Transverse colon (tissue), 4 donors: Measurements from ENCODE around the gene DCST2. TPM values are rescaled to one million over a fixed set of nuclear protein-coding genes. Genes with fewer than 3 reads are reported as not detected.

Experiments used
- DNase-seq: peaks from one replicate; pipeline ENCODE4 v3.0.0-alpha.2; 2019
- H3K27ac ChIP-seq, 4 donors: fragments of 200-600 bp; sonication (generic); 2 replicates each; pipeline ENCODE4 v1.5.1; 2016 to 2018; ENCODE audit warnings: inconsistent platforms in 4 of 4
- H3K27me3 ChIP-seq: fragments of 200-600 bp; sonication (generic); 2 replicates; pipeline ENCODE4 v1.5.1; 2017; ENCODE audit warnings: inconsistent platforms
- H3K36me3 ChIP-seq, 4 donors: fragments of 200-600 bp; sonication (generic); 2 replicates each; pipeline ENCODE4 v1.5.1; 2017 to 2019; ENCODE audit warnings: inconsistent platforms in 4 of 4
- H3K4me1 ChIP-seq, 4 donors: fragments of 200-600 bp; sonication (generic); 2 replicates each; pipeline ENCODE4 v1.5.1; 2017 to 2020; ENCODE audit warnings: inconsistent platforms in 4 of 4
- H3K4me3 ChIP-seq, 4 donors: fragments of 200-600 bp; sonication (generic); 1 replicate in 1 of 4; 2 replicates in 3 of 4; pipeline versions ENCODE4 v1.5.1 to v1.6.1; 2017 to 2019; ENCODE audit warnings: inconsistent platforms in 4 of 4
- H3K9me3 ChIP-seq, 2 donors: fragments of 200-600 bp; sonication (generic); 2 replicates each; pipeline ENCODE4 v1.5.1; 2017 to 2019; ENCODE audit warnings: inconsistent platforms in 2 of 2
- CTCF ChIP-seq, 5 experiments: fragments of 200-600 bp in 3 of 5; fragments of 450-650 bp in 2 of 5; sonication (generic) in 3 of 5; IDR thresholded peaks; 1 replicate in 2 of 5; 2 replicates in 3 of 5; pipeline ENCODE4 v1.5.1; 2016 to 2017; ENCODE audit warnings: antibody characterized with exemption in 5 of 5, inconsistent platforms in 3 of 5, mild to moderate bottlenecking in 2 of 5, moderate library complexity in 1 of 5
- EP300 ChIP-seq: sonication (generic); formaldehyde crosslinking; IDR thresholded peaks from one replicate; pipeline ENCODE4 v1.6.1; 2017; ENCODE audit warnings: antibody characterized with exemption, low read depth
- POLR2A ChIP-seq: fragments of 450-650 bp; IDR thresholded peaks from one replicate; pipeline ENCODE4 v1.6.1; 2016; ENCODE audit warnings: antibody characterized with exemption, mild to moderate bottlenecking, moderate library complexity
- POLR2AphosphoS5 ChIP-seq, 3 donors: sonication (generic); formaldehyde crosslinking; IDR thresholded peaks; one replicate each; pipeline ENCODE4 v1.6.1; 2016; ENCODE audit warnings: antibody characterized with exemption in 3 of 3
- WGBS, 2 donors: methylation state at CpG; one replicate each; pipeline ENCODE4 v1.1.5; 2018; ENCODE audit warnings: low coverage in 1 of 2; 5-methylcytosine and 5-hydroxymethylcytosine counted together
- in situ Hi-C, 4 donors: fragments of 200-750 bp; cut with MboI; loops; one replicate each; pipeline versions ENCODE4 v1.15.0 to v1.15.1; 2017; ENCODE audit warnings: low sequenced_read_pairs in 3 of 4, low pct_ligation_motif_present in 1 of 4, low pct_unique_long_range_greater_than_20kb in 1 of 4
- intact Hi-C: fragments of 100-400 bp; cut with DNase I; formaldehyde crosslinking; loops from one replicate; pipeline ENCODE4 v1.15.1; 2023; ENCODE audit warnings: low total_unique reads
- total RNA-seq, 4 donors: library from RNA; depleted of rRNA; stranded (reverse); fragments of >200 nt; gene quantifications; one replicate each; pipeline ENCODE4 v1.1.0, GENCODE V29; 2016

The DCST2 gene
- total RNA-seq, 4 donors from 2014 or later: 1.9 to 4.6 (median 4.5) TPM; not detected in 1

GRCh38 chr1:155011437-155012025, 22.1 kb downstream of the DCST2 start:
- Histone ChIP-seq H3K4me1 (peaks cover 31 to 86% (median 74%) of the 10 kb centered on the region in 4 donors), H3K36me3 (peaks cover 0 to 12% (median 2%) of the 10 kb centered on the region in 4 donors), H3K4me3 (peak overlapping the region in 1 of 4 donors; percentile 56), H3K9me3 (no peaks in the 10 kb centered on the region), H3K27ac (peak overlapping the region; percentile 96 to 100 (median 98)), H3K27me3 (no peaks in the 10 kb centered on the region)
- DNase-seq: no peak
- intact Hi-C loops: no loop called here
- TF ChIP-seq EP300 (no peak), POLR2AphosphoS5 (IDR thresholded peaks at IDR 0.05) (no peak), CTCF (IDR thresholded peaks at IDR 0.05) (no peak), POLR2A (no peak)
- in situ Hi-C loops: no loop called here
- WGBS, 2 donors: 79% methylated on average over 6 of the region's 6 CpGs; no CpG with 5 or more reads in 1 of the 2 donors

DNA sequence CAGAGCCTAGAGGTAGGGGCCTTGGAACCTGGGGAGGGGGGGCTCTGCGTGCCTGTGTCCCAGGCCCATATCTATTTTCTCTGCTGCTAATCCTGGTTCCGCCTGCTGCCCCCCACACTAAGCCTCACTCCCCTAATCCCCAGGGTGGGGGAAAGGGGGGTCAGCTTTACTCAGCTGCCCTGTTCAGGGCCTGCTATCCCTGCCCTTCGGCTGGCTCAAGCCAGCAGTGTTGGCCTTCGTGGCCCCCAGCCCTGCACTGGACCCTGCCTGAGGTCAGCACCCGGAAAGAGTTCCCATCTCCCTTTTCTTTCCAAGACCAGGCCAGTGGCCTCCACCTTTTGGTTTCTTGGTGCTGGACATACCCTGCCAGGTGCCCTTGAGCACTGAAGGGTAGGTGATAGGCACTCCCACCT, 22.6 kb downstream of the DCST2 start:
- Histone ChIP-seq H3K9me3 (no peaks in the 10 kb centered on the region), H3K27me3 (no peaks in the 10 kb centered on the region), H3K36me3 (peaks cover 0 to 12% (median 2%) of the 10 kb centered on the region in 4 donors), H3K27ac (peak overlapping the region; percentile 96 to 100 (median 98)), H3K4me3 (peak overlapping the region in 1 of 4 donors; percentile 56), H3K4me1 (peaks cover 35 to 87% (median 74%) of the 10 kb centered on the region in 4 donors)
- DNase-seq: no peak
- in situ Hi-C loops (no loop called here), intact Hi-C loops (no loop called here)
- 76 to 79% methylated on average over 2 to 5 of the region's 5 CpGs for WGBS, 2 donors
- TF ChIP-seq POLR2A (no peak), EP300 (no peak), POLR2AphosphoS5 (IDR thresholded peaks at IDR 0.05) (no peak), CTCF (IDR thresholded peaks at IDR 0.05) (no peak)

- Histone ChIP-seq H3K27me3 (no peaks in the 10 kb centered on the region), H3K27ac (peak overlapping the region; percentile 96 to 100 (median 98)), H3K9me3 (no peaks in the 10 kb centered on the region), H3K4me1 (peaks cover 41 to 88% (median 80%) of the 10 kb centered on the region in 4 donors), H3K36me3 (peaks cover 0 to 10% (median 2%) of the 10 kb centered on the region in 4 donors), H3K4me3 (peak overlapping the region in 2 of 4 donors; percentile 23 to 56)
- intact Hi-C loops: no loop called here
- TF ChIP-seq EP300: no peak
- no peak for TF ChIP-seq POLR2AphosphoS5 (IDR thresholded peaks at IDR 0.05)
- TF ChIP-seq POLR2A: no peak
- TF ChIP-seq CTCF (IDR thresholded peaks at IDR 0.05): no peak
- no peak for DNase-seq
- in situ Hi-C loops: no loop called here
- 22 to 42% methylated on average over 7 to 10 of the region's 11 CpGs for WGBS, 2 donors
Observed at GRCh38 chr1:155010211-155010918, 23.2 kb downstream of the DCST2 start.

- no peak for DNase-seq
- Histone ChIP-seq H3K4me1 (peaks cover 45 to 94% (median 86%) of the 10 kb centered on the region in 4 donors), H3K36me3 (peaks cover 0 to 3% (median under 1%) of the 10 kb centered on the region in 4 donors), H3K9me3 (no peaks in the 10 kb centered on the region), H3K27ac (peak overlapping the region; percentile 96 to 100 (median 98)), H3K27me3 (no peaks in the 10 kb centered on the region), H3K4me3 (peak overlapping the region in 3 of 4 donors; percentile 23 to 56 (median 28))
- in situ Hi-C loops: no loop called here
- intact Hi-C loops: no loop called here
- TF ChIP-seq POLR2AphosphoS5 (IDR thresholded peaks at IDR 0.05) (no peak), EP300 (no peak), CTCF (IDR thresholded peaks at IDR 0.05) (no peak), POLR2A (no peak)
- 86 to 94% methylated on average over 4 to 5 of the region's 5 CpGs for WGBS, 2 donors
Observed at GRCh38 chr1:155009742-155010141, 23.8 kb downstream of the DCST2 start.
